Vagina (tissue), 2 donors: ENCODE data around the gene JPH4.

Experiments used
- POLR2A ChIP-seq, 2 donors: fragments of 450-650 bp; IDR thresholded peaks; one replicate each; pipeline ENCODE4 v1.6.1; 2017; ENCODE audit warnings: antibody characterized with exemption in 2 of 2, mild to moderate bottlenecking in 2 of 2, moderate library complexity in 2 of 2
- TF ChIP-seq, protein P1 (sequence below), 3 experiments: fragments of 450-650 bp in 2 of 3; fragments of 200-600 bp in 1 of 3; sonication (generic) in 1 of 3; IDR thresholded peaks; one replicate each; pipeline ENCODE4 v1.5.1; 2017 to 2019; ENCODE audit warnings: antibody characterized with exemption in 3 of 3, mild to moderate bottlenecking in 2 of 3, moderate library complexity in 2 of 3

DNA sequence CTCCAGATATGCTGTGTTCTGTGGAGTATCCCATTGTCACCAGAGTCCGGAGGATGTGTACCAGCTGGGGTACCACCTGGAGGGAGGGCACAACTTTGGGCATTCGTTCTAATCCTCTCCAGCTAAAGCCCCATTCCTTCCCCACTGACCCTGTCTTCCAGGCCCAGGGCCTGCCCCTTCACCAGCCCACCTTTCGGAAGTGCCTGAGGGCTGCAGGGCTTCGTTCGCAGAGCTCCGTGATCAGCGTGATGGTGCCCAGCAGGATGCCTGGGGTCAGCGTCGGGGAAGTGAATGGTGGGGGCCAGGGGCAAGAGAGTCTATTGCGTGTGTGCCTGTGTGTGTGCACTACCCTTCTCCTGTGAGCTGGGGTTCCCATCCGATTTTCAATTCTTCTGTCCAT is 13.0 kb downstream of the JPH4 start:
- TF ChIP-seq, protein P1, sequence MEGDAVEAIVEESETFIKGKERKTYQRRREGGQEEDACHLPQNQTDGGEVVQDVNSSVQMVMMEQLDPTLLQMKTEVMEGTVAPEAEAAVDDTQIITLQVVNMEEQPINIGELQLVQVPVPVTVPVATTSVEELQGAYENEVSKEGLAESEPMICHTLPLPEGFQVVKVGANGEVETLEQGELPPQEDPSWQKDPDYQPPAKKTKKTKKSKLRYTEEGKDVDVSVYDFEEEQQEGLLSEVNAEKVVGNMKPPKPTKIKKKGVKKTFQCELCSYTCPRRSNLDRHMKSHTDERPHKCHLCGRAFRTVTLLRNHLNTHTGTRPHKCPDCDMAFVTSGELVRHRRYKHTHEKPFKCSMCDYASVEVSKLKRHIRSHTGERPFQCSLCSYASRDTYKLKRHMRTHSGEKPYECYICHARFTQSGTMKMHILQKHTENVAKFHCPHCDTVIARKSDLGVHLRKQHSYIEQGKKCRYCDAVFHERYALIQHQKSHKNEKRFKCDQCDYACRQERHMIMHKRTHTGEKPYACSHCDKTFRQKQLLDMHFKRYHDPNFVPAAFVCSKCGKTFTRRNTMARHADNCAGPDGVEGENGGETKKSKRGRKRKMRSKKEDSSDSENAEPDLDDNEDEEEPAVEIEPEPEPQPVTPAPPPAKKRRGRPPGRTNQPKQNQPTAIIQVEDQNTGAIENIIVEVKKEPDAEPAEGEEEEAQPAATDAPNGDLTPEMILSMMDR (IDR thresholded peaks at IDR 0.05), result no peak
- TF ChIP-seq POLR2A (IDR thresholded peaks at IDR 0.05), result no peak
